CD4-positive, alpha-beta T cell treated with Interleukin-15 for 4 hours (primary cell): ENCODE measurements around the gene SCN1B.

Experiments
- DNase-seq: peaks from one replicate; pipeline ENCODE4 v3.0.0-alpha.2; 2020; ENCODE audit warnings: low spot score

The SCN1B gene

DNA sequence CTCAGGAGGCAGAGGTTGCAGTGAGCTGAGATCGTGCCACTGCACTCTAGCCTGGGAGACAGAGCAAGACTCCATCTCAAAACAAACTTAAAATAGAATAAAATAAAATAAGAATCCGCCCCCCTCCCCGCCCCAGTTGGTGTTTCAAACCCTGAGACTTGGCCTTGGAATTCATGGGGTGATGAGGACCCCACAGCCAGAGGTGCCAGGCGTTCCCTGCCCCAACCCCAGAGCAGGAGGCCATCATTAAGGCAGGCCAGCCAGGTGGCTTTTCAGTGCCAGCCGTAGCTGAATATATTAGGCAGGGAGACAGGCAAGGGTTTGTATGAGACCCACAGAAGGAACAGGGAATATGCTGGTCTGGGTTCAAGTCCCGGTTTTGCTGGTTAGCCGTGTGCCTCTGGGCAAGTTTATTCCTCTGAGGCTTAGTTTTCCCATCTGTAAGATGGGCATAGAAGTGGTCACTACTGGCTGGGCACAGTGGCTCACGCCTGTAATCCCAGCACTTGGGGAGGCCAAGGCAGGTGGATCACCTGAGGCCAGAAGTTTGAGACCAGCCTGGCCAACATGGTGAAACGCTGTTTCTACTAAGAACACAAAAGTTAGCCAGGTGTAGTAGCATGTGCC is 23.5 kb downstream of the SCN1B start:
- DNase-seq = no peak

DNA sequence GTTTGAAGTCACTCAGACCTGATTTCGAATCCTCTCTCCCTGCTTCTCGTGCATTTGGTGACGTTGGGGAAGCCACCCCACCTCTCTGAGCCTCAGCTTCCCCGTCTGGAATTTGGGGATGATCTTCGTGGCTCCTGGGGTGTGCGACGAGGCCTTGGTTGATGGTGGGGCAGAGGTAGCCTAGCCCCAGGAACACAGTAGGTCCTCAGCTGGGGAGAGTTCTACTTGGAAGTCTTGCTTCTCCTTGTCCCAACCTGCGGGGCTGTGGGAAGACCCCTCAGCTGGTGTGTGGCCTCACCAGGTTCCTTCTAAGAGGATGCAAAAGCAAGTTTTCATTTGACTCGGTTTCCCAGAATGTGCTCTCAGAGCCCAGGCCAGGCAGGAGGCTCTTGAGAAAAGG is 24.4 kb downstream of the SCN1B start:
- DNase-seq = no peak

DNA sequence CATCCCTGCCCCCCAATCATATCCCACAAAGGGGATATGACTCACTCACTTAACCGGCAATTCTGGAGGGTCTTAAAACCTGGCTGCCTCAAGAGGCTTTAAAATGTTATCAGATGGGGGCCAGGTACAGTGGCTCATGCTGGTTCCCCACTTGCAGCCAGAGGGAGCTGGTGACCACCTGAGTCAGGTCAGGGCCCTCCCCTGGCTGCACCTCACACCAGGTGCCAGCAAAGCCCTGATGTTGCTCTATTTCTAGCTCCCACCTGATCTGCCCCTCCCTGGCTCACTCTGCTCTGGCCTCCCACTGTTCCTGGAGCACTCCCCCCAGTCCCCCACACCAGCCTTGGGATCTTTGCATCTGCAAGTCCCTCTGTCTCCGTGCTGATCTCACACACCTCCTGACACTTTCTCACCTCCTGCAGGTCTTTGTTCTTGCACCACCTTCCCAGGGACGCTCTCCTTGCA is 25.5 kb downstream of the SCN1B start:
- no peak for DNase-seq

DNA sequence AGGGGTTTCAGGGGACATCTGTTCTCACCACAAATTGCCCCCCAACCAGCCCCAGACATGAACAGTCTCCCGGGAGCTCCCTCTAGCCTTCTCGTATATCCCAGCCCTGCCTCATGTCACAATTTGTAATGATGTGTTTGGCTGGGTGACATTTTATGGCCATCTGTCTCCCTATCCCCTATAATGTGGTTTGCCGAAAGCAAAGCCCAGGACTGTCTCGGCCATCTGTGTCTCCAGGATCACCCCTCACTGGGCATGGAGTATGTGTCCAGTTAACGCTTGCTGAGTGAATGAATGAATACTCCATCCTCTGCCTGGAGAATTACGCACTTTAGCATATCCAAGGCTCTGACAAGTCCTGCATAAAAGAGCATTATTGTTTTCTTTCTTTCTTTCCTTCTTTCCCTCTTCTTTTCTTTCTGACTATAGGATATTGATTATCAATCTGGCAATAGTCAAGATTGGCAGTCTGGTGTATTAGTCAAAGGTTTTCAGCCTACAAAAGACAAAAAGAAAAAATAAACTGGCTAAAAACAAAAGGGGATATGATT is 26.3 kb downstream of the SCN1B start:
- no peak for DNase-seq

DNA sequence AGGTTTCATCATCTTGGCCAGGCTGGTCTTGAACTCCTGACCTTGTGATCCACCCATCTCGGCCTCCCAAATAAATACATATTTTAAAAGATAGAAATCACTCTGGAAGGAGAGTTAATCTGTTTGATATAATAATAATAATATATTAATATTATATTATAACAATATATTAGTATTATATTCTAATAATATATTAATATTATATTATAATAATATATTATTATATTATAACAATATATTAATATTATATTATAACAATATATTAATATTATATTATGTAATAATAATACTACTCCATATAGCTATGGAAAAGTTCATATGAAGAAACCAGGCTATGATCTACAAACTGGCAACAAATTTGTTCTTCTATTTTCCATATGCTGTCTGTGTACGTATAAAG is 28.1 kb downstream of the SCN1B start:
- no peak for DNase-seq

DNA sequence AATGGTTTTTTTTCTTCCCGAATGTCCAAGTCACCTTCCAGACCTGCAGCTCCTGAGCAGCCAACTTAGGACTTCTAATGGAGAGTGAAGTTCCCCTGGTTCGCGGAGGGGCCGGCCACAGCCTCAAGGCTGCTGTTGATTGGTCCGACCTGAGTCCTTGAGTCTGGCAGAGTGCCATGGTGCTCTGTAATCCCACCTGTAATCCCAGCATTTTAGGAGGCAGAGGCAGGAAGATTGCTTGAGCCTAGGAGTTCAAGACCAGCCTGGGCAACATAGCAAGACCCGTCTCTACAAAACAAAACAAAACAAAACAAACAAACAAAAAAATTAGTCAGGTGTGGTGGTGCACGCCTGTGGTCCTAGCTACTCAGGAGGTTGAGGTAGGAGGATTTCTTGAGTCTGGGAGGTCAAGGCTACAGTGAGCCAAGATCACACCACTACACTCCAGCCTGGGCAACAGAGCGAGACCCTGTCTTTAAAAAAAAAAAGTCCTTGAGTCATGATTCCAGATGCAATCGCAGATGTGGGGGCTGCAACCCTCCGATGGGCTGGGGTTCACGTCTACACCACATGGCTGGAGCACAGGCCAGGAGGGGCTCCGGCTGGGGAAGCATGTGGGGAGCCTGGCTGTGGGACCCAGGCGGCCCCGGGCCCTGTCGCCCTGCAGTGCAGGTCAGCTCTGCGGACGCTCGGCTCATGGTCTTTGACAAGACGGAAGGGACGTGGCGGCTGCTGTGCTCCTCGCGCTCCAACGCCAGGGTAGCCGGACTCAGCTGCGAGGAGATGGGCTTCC is 28.9 kb downstream of the SCN1B start:
- DNase-seq = no peak

DNA sequence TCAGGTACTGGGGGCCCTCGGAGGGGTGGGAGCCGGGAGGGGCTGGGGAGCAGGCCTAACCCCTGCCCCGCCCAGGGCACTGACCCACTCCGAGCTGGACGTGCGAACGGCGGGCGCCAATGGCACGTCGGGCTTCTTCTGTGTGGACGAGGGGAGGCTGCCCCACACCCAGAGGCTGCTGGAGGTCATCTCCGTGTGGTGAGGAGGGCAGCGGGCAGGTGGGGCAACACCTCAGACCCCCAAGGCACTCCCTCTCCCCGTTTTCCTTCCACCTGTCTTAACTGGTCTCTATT is 29.5 kb downstream of the SCN1B start:
- DNase-seq = no peak

- DNase-seq = no peak
These were observed 30.0 kb downstream of the SCN1B start for GRCh38 chr19:35060160-35060855.

- DNase-seq = no peak
These were observed 31.5 kb downstream of the SCN1B start for GRCh38 chr19:35061583-35062373.

DNA sequence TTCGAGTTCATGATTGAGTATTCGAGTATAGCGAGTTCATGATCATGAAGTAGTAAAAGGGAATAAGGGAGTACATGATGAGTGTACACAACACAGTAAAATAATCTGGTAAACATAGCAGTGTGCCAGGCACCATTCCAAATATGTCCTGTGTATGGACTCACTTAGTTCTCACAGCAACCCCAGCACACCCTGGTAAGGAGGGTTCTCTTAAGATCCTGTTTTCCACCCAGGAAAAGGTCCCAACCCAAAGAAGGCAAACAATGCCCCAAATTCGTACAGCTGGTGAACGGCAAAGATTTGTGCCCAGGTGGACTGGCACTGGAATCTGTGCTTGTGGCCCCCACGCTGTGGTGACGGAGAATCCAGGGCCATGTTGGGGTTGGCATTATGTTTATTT is 32.7 kb downstream of the SCN1B start:
- no peak for DNase-seq

- DNase-seq = no peak
These were observed 33.9 kb downstream of the SCN1B start for GRCh38 chr19:35063940-35064818.

DNA sequence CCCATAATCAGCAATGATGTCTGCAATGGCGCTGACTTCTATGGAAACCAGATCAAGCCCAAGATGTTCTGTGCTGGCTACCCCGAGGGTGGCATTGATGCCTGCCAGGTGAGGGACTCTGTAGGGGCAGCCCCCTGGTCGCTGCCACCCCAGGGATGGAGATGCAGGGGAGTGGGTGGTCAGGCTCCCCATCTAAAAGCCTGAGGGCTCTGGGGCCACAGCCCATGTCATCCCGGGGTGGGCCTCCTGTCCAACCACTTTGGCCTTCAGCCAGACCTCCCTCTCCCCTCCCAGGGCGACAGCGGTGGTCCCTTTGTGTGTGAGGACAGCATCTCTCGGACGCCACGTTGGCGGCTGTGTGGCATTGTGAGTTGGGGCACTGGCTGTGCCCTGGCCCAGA is 35.3 kb downstream of the SCN1B start:
- no peak for DNase-seq

DNA sequence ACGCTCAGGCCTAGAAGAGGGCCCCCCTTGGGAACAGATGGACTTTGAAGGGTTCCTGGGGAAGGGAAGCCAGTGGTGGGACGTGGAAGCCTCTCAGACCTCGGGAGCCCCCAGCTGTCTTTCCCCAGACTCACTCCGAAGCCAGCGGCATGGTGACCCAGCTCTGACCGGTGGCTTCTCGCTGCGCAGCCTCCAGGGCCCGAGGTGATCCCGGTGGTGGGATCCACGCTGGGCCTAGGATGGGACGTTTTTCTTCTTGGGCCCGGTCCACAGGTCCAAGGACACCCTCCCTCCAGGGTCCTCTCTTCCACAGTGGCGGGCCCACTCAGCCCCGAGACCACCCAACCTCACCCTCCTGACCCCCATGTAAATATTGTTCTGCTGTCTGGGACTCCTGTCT is 35.9 kb downstream of the SCN1B start:
- DNase-seq = no peak

DNA sequence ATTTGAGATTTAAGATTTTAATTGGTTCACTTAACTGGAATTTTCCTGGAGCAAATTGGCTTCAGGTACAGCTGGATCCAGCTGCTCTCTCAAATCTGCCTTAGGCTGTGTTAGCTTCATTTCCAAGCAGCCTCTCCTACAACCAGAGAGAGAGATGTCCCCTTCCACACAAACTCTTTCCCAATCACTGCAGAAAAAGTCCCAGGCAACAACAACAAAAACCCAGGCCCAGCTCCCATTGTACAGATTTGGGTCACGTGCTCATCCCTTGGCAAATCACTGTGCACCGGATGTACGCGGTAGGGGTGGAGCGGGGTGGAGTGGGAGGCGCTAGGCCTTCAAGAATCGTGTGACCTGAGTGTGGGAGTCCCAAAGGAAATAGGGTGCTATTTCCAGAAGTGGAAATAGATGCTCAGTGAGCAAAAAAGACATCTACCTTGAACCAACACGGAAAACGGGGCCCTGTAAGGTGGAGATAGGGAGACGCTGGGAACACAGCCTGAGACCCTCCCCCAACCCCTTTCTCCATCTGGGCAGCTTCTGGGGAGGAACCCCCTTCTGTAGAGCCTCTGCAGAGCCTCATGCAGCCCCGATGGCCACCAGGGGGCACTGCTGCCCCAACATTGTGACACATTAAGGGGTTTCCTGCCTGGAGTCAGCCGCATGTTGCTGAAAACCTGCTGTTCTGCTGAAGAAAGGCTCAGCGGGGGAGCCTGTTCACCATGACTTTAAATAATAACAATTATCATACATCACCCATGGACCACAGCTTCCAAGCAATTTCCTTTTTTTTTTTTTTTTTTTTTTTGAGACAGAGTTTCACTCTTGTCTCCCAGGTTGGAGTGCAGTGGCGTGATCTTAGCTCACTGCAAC is 36.7 kb downstream of the SCN1B start:
- peak; percentile 87 for DNase-seq

- no peak for DNase-seq
These were observed 38.8 kb downstream of the SCN1B start for GRCh38 chr19:35068941-35069634.

- no peak for DNase-seq
These were observed 39.4 kb downstream of the SCN1B start for GRCh38 chr19:35069696-35070095.

- no peak for DNase-seq
These were observed 40.2 kb downstream of the SCN1B start for GRCh38 chr19:35070471-35070870.

DNA sequence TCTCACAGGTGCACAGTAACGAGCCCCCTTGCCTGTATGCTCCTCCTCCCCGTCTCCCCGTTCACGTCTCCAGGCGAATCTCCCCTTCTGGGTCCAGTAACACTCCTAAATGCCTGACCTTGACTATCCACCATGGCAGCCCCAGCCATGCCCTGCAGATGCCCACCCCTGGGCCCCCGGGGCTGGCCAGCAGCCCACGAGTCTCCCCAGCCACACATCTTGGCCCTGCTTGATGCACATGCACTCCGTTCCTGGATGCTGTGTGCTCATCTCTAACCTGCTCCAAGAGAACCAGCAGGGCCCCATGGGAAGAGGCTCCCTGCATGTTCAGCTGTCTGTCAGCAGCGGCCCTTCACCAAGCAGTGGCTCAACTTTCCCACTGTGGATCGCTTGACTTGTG is 43.2 kb downstream of the SCN1B start:
- DNase-seq = no peak

GRCh38 chr19:35073941-35074340 is 43.7 kb downstream of the SCN1B start:
- no peak for DNase-seq
